Stimulated activated effector memory CD8-positive, alpha-beta T cell treated with anti-CD3 and anti-CD28 coated beads, Interleukin-12 subunit alpha, Interleukin-12 subunit beta, amount 100 ng/mL, for 72 hours (primary cell): ENCODE data around the gene COL6A1.
A peak's percentile ranks its signal among the peaks of the same experiment; 100 is the strongest.

Experiments used
- ATAC-seq: fragments of 150-1000 bp; cut with Tn5 transposase; 2 replicates; pipeline ENCODE4 v1.10.0; 2021
- DNase-seq, 2 donors: peaks; one replicate each; pipeline ENCODE4 v3.0.0; 2021 to 2022; ENCODE audit warnings: low spot score in 2 of 2
- H3K27ac Mint-ChIP-seq: one replicate; pipeline ENCODE4 v1.8.0; 2022; ENCODE audit warnings: mild to moderate bottlenecking, mixed read lengths
- H3K36me3 Mint-ChIP-seq: one replicate; pipeline ENCODE4 v1.8.0; 2022; ENCODE audit warnings: mild to moderate bottlenecking, mixed read lengths
- H3K4me1 Mint-ChIP-seq: one replicate; pipeline ENCODE4 v1.8.0; 2022; ENCODE audit warnings: mixed read lengths
- H3K4me3 Mint-ChIP-seq: one replicate; pipeline ENCODE4 v1.8.0; 2022; ENCODE audit warnings: mild to moderate bottlenecking, mixed read lengths
- H3K9me3 Mint-ChIP-seq: one replicate; pipeline ENCODE4 v1.8.0; 2022; ENCODE audit warnings: mixed read lengths

Gene COL6A1, protein sequence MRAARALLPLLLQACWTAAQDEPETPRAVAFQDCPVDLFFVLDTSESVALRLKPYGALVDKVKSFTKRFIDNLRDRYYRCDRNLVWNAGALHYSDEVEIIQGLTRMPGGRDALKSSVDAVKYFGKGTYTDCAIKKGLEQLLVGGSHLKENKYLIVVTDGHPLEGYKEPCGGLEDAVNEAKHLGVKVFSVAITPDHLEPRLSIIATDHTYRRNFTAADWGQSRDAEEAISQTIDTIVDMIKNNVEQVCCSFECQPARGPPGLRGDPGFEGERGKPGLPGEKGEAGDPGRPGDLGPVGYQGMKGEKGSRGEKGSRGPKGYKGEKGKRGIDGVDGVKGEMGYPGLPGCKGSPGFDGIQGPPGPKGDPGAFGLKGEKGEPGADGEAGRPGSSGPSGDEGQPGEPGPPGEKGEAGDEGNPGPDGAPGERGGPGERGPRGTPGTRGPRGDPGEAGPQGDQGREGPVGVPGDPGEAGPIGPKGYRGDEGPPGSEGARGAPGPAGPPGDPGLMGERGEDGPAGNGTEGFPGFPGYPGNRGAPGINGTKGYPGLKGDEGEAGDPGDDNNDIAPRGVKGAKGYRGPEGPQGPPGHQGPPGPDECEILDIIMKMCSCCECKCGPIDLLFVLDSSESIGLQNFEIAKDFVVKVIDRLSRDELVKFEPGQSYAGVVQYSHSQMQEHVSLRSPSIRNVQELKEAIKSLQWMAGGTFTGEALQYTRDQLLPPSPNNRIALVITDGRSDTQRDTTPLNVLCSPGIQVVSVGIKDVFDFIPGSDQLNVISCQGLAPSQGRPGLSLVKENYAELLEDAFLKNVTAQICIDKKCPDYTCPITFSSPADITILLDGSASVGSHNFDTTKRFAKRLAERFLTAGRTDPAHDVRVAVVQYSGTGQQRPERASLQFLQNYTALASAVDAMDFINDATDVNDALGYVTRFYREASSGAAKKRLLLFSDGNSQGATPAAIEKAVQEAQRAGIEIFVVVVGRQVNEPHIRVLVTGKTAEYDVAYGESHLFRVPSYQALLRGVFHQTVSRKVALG

DNA sequence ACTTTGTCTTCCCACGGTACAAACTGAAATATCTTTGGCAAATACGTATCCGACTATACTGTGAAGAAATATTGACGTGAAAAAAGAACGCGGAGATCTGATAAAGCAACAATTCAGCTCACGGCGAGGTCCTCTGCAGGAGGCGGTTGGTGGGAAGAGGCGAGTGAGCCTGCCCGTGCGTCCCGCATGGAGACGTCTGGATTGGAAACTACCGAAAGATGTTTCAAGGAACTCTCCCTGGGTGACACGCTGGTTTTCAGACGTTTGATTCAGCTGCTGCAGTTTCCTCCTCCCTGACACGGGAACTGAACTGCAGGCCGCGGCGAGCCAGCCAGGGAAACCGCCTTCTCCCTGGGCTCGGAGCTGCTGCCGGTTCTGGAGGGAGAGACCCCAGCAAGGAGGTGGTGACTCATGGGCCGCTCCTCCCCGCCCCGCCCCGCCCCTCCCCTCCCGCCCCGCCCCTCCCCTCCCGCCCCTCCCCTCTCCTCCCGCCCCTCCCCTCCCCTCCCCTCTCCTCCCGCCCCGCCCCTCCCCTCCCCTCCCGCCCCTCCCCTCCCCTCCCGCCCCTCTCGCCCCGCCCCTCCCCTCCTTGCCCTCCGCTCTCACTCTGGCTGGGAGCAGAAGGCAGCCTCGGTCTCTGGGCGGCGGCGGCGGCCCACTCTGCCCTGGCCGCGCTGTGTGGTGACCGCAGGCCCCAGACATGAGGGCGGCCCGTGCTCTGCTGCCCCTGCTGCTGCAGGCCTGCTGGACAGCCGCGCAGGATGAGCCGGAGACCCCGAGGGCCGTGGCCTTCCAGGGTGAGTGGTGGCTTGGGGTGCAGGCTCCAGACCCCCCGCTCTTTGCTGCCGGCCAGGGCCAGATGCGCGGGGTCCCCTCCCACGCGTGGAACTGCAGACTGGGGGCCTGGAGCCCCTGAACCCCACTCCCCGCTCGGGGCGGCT is at the start of gene COL6A1:
TSS of gene COL6A1 (plus strand) at position 620 of the 941 bp plus-strand sequence. CDS start at position 701, 81 bp downstream.
- Mint-ChIP-seq H3K9me3 (peaks cover 3% of the 10 kb centered on the region), H3K36me3 (no peaks in the 10 kb centered on the region), H3K4me3 (no peak within 1 kb of the TSS), H3K4me1 (peaks cover 16% of the 10 kb centered on the region), H3K27ac (no peak within 1 kb of the TSS)
- DNase-seq (peak in 1 of 2 donors; percentile 78), ATAC-seq (peak; percentile 54)

DNA sequence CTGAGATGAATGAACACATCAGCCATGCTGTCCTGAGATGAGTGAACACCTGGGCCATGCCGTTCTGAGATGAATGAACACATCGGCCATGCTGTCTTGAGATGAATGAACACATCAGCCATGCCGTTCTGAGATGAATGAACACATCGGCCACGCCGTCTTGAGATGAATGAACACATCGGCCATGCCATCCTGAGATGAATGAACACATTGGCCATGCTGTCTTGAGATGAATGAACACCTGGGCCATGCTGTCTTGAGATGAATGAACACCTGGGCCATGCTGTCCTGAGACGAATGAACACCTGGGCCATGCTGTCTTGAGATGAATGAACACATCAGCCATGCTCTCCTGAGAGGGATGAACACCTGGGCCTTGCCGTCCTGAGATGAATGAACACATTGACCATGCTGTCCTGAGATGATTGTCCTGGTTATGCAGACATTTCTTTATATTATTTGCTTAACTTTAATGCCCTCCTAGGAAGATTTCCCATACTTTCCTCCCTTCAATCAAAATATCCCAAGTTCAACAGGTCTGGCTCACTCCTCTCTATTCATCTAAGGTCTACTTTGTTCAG is 48.6 kb upstream of the COL6A1 start:
- H3K9me3 Mint-ChIP-seq = no peaks in the 10 kb centered on the region
- no peak for DNase-seq
- H3K4me1 Mint-ChIP-seq = no peaks in the 10 kb centered on the region
- ATAC-seq = no peak
- peaks cover 5% of the 10 kb centered on the region for H3K36me3 Mint-ChIP-seq
- peak overlapping the region; percentile 34 for H3K27ac Mint-ChIP-seq
- no peak overlapping the region for H3K4me3 Mint-ChIP-seq

DNA sequence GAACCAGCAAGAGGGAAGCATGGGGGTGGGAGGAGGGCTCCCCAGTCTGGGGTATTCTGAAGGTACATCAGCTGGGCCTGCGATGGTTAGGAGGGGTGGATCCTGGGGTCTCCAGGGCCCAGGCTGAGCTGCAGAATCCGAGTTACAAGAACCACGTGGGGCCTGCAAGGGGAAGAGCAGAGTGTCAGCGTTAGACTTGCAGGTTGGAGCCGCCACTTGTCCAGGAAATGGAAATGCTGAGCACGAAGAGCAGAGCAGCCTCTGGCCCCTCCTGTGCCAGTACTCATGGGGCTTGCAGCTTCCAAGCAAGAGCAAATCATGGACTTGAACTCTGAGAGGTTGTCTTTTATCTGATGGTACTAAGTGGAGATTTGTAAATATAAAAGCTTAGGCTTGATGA is 47.5 kb upstream of the COL6A1 start:
- no peaks in the 10 kb centered on the region for H3K4me1 Mint-ChIP-seq
- H3K4me3 Mint-ChIP-seq = no peak overlapping the region

DNA sequence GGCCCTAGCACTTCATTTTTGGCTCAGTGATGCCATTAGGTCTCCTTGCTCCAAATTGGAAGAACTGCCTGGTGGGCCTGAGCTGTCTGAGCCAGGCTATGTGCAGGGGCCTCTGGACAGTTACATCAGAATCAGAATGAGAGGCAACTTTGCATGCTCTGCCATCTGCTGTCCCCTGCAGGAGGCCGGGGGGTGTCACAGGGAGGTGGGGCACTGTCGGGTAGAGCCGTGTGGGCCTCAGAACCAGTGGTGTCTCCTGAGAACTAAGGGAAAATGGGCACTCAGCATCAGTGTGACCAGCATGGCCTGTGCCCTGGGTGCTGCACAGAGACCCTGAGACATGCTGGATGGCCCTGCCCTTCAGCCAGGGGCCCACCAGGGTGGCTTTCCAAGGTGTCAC is 47.0 kb upstream of the COL6A1 start:
- Mint-ChIP-seq H3K9me3 (no peaks in the 10 kb centered on the region), H3K36me3 (peaks cover 5% of the 10 kb centered on the region), H3K27ac (no peak overlapping the region), H3K4me3 (no peak overlapping the region), H3K4me1 (no peaks in the 10 kb centered on the region)
- DNase-seq (no peak), ATAC-seq (no peak)

More for the DNA sequence above, 47.5 kb upstream of the COL6A1 start:
- DNase-seq (no peak), ATAC-seq (no peak)
- Mint-ChIP-seq H3K9me3 (no peaks in the 10 kb centered on the region), H3K27ac (no peak overlapping the region), H3K36me3 (peaks cover 5% of the 10 kb centered on the region)

DNA sequence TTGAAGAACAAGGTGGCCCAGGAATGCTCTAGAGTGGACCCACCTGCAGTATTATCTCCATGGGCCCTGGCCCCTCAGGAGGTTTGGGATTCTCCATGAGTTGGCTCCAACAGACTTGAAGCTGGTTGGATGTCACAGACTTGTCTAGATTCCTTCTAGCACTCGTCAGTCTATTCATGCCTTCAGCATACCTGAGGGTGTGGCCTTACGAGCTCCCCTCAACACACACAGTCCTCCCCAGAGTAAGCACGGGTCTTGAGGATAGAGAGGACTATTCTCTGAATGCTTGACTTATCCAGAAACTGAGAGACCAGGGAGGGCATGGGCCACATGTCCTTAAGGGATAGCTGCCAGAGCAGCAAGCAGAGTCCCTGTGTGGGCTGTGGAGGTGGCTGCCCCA is 45.9 kb upstream of the COL6A1 start:
- Mint-ChIP-seq H3K27ac (no peak overlapping the region), H3K4me3 (no peak overlapping the region), H3K36me3 (peaks cover 5% of the 10 kb centered on the region), H3K9me3 (no peaks in the 10 kb centered on the region), H3K4me1 (no peaks in the 10 kb centered on the region)
- no peak for ATAC-seq
- no peak for DNase-seq

DNA sequence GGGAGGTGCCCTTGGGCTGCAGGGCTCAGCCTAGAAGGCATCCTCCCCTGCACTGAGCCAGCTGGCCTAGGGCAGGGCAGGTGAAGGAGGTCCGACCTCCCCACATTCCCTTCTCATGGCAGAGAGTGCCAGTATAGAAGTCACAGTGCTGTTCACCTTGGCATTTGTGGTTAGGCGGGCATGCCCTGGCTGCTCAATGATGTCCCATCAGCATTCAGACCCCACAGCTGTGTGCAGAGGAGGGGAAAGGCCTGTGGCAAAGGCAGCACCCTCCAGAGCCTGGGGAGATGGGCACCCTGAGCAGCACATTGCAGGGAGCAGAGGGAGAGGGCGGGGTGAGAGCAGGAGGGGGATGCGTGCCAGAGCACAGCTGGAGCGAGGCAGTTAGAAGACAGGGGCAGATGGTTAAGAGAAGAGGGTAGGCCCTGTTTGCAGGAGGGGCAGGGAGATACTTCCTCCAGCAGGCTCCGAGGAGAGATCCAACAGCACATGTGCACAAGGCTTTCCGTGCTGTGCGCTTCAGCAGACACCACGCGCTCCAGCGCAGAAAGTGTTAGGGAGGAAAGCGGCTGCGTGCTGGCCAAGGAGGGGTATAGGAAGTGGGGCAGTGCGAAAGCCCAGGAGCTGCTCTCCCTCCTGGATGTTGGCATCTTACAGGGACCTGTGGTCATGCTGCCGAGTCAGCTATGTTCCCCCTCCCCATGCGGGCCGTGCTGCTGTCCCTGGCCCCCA is 43.7 kb upstream of the COL6A1 start:
- no peak for DNase-seq
- H3K4me1 Mint-ChIP-seq = no peaks in the 10 kb centered on the region

DNA sequence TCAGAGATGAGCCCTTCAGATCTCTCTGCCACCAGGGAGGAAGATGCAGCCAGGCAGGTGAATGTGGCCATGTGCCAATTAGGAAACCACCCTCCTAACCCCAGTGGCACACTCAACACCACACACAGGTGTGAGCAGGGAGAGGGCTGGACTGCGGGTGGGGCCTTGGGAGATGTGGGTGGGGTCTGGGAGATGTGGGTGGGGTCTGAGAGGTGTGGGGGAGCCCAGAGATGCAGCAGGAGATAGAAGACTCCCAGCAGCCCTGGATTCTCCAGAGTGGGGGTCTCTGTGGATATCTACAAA is 43.2 kb upstream of the COL6A1 start:
- Mint-ChIP-seq H3K36me3 (peaks cover 3% of the 10 kb centered on the region), H3K27ac (no peak overlapping the region), H3K4me3 (no peak overlapping the region), H3K9me3 (no peaks in the 10 kb centered on the region), H3K4me1 (no peaks in the 10 kb centered on the region)
- ATAC-seq = no peak
- no peak for DNase-seq

More for the DNA sequence above, 43.7 kb upstream of the COL6A1 start:
- ATAC-seq = no peak
- H3K9me3 Mint-ChIP-seq = no peaks in the 10 kb centered on the region
- H3K4me3 Mint-ChIP-seq = no peak overlapping the region
- H3K36me3 Mint-ChIP-seq = no peaks in the 10 kb centered on the region
- no peak overlapping the region for H3K27ac Mint-ChIP-seq

DNA sequence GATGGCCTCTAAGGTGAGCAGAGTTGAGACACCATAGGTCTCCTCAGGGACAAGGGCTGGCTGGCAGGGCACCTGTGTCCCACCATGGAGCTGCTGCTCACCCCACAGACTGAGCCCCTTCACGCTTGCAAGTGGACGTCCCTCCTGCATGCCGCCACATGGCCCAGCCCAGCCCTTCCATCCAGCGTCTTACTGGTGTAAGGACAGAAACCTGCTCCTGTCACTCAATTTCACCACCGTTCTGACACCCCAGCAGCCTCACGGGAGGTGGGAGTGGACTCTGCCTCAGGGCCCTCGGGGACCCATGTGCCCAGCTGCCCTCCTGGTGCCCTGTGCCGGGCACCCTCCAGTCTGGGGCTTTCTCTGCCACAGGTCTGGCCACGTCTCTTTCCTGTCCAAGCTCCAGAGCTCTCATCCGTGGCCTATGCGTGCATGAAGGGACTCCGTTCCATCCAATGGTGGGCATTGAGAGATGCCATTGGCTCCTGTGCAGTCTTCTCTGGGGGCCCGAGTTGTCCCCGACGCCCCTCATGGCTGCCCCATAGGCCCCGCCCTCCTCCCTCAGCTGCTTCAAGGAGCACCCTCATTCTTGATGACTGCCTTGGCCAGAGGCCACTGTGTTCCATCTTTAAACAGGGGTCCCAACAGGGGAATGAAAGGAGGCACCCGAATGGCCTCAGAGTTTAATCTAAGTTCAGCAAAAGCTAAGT is 42.6 kb upstream of the COL6A1 start:
- no peaks in the 10 kb centered on the region for H3K9me3 Mint-ChIP-seq
- DNase-seq (no peak), ATAC-seq (no peak)
- H3K36me3 Mint-ChIP-seq = peaks cover 5% of the 10 kb centered on the region
- no peak overlapping the region for H3K27ac Mint-ChIP-seq
- H3K4me1 Mint-ChIP-seq = no peaks in the 10 kb centered on the region
- H3K4me3 Mint-ChIP-seq = no peak overlapping the region

DNA sequence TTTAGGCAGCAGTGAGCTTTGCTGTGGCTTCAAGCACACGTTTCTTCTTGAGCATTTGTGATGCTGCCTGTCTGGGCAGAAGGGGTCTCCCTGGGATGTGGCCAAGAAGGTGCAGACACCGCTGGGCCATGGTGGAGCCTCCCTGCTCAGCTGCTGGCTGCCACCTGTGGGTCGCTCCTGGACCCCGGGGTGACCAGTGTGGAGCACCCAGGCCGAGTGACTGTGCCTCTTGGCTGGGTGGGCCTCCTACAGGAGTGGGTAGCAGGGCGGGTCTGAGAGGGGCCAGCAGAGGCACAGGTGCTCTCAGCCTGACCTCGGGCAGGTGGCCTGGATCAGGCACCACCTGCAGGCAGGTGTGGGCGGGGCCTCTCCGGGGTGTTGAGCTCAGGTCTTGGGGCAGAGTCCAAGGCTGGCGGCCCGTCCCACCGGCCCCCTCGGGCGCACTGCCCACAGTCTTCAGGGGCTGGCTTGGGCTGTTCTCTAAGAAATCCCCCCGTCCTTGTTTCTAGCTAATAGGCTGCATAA is 42.0 kb upstream of the COL6A1 start:
- Mint-ChIP-seq H3K4me3 (no peak overlapping the region), H3K9me3 (no peaks in the 10 kb centered on the region), H3K36me3 (peaks cover 5% of the 10 kb centered on the region), H3K27ac (no peak overlapping the region), H3K4me1 (no peaks in the 10 kb centered on the region)
- no peak for ATAC-seq
- no peak for DNase-seq

DNA sequence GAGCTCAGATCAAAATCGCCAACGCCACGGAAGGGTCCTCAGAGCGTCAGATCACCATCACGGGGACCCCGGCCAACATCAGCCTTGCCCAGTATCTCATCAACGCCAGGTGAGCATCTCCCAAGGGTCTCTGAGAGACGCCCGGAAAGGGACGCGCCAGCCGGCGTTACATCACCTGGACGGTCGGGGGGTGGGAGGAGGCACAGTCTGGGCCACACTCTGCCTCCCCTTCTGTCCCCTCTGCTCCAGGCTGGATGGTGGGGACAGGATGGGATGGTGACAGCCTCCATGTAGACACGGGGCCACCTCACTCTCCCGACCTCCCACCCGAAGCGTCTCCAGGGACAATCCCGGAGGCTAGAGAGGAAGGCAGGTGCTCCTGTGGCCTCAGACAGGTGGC is 41.5 kb upstream of the COL6A1 start:
- ATAC-seq = no peak
- peaks cover 5% of the 10 kb centered on the region for H3K36me3 Mint-ChIP-seq
- H3K4me3 Mint-ChIP-seq = no peak overlapping the region
- DNase-seq = no peak
- no peaks in the 10 kb centered on the region for H3K9me3 Mint-ChIP-seq
- no peak overlapping the region for H3K27ac Mint-ChIP-seq
- no peaks in the 10 kb centered on the region for H3K4me1 Mint-ChIP-seq

DNA sequence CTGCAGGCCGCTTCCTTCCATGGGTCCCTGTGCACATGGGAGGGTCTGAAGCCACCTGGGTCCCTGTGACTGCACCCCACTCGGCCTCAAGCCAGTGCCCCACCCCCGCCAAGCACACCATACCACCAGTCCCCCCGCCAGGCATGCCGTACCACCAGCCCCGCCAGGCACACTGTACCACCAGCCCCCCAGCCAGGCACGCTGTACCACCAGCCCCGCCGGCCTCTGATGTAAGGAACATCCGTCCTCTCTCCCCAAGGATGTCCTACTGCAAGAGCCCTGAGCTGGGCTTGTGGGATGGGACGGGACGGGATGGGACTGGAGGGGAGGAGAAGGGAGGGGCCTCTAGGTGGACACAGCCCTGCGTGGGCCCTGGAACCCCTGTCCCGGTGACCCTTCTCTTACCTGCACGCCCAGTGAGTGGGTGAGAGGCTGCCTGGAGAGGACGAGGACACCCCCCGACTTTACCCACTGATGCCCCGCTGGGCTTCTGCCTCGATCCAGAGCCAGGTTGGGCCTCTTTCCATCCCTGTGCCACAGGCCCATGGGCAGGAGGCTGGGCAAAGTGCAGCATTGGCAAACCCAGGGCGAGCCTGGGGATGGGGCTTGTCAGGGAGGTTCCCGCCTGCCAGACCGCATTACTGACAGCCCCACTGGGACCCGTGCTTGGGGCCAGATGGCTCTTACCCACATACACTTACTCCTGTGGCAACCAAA is 40.8 kb upstream of the COL6A1 start:
- H3K36me3 Mint-ChIP-seq = peaks cover 5% of the 10 kb centered on the region
- ATAC-seq (no peak), DNase-seq (no peak)
- H3K4me1 Mint-ChIP-seq = no peaks in the 10 kb centered on the region
- H3K9me3 Mint-ChIP-seq = no peaks in the 10 kb centered on the region
- H3K27ac Mint-ChIP-seq = no peak overlapping the region
- no peak overlapping the region for H3K4me3 Mint-ChIP-seq

DNA sequence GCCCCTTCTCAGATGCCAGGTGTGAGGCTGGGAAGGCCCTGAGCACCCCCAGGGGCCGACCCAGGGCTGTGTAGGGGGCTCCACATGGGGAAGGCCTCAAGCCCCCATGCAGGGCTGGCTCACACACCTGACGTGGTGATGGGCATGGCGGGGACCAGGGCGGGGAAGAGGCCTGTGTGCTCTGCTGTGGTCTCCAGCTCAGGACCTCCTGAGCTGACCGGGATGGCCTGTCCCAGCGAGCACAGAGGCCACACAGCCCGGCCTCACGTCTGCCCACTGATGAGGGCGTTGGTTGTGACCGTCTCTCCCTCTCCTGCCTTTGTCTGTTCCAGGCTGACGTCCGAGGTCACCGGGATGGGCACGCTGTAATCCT is 40.2 kb upstream of the COL6A1 start:
- ATAC-seq = no peak
- no peak for DNase-seq

More for the DNA sequence above, 40.2 kb upstream of the COL6A1 start:
- Mint-ChIP-seq H3K9me3 (no peaks in the 10 kb centered on the region), H3K36me3 (peaks cover 5% of the 10 kb centered on the region), H3K4me3 (no peak overlapping the region), H3K27ac (no peak overlapping the region), H3K4me1 (no peaks in the 10 kb centered on the region)
